Peyer's patch (tissue), 4 donors: ENCODE measurements around the gene ENG. TPM values are rescaled to one million over a fixed set of nuclear protein-coding genes. Genes with fewer than 3 reads are reported as not detected.
"Not testable (repeated sequence)": the region's sequence is repeated elsewhere in the genome, so short reads cannot be mapped to it uniquely, and the experiment has no call there.

Source experiments
- DNase-seq, 3 donors: peaks; one replicate each; pipeline ENCODE4 v3.0.0-alpha.2; 2017 to 2019
- H3K27ac ChIP-seq, 4 donors: fragments of 200-600 bp; sonication (generic); one replicate each; pipeline ENCODE4 v1.5.1; 2016 to 2019
- H3K27me3 ChIP-seq, 2 donors: fragments of 200-600 bp; sonication (generic); one replicate each; pipeline ENCODE4 v1.5.1; 2019
- H3K36me3 ChIP-seq, 3 donors: fragments of 200-600 bp; sonication (generic); one replicate each; pipeline ENCODE4 v1.5.1; 2016 to 2019
- H3K4me1 ChIP-seq, 4 donors: fragments of 200-600 bp; sonication (generic); one replicate each; pipeline ENCODE4 v1.5.1; 2016 to 2019
- H3K4me3 ChIP-seq, 4 donors: fragments of 200-600 bp; sonication (generic); 1 replicate in 3 of 4; 2 replicates in 1 of 4; pipeline ENCODE4 v1.5.1; 2016 to 2019; ENCODE audit warnings: mild to moderate bottlenecking in 1 of 4
- H3K9me3 ChIP-seq, 4 donors: fragments of 200-600 bp; sonication (generic); one replicate each; pipeline ENCODE4 v1.5.1; 2016 to 2019; ENCODE audit warnings: mild to moderate bottlenecking in 1 of 4
- POLR2A ChIP-seq, 2 donors: fragments of 450-650 bp; IDR thresholded peaks; one replicate each; pipeline ENCODE4 v1.5.1; 2017; ENCODE audit warnings: antibody characterized with exemption in 2 of 2, mild to moderate bottlenecking in 2 of 2, moderate library complexity in 2 of 2
- total RNA-seq, 4 donors: library from RNA; depleted of rRNA; stranded (reverse); fragments of >200 nt; gene quantifications; one replicate each; pipeline ENCODE4 v1.1.0, GENCODE V29; 2016
- TF ChIP-seq, protein P1 (sequence below), 6 experiments: fragments of 450-650 bp in 4 of 6; fragments of 200-600 bp in 2 of 6; sonication (generic) in 1 of 6; IDR thresholded peaks; one replicate each; pipeline ENCODE4 v1.5.1; 2017 to 2019; ENCODE audit warnings: antibody characterized with exemption in 6 of 6, mild to moderate bottlenecking in 3 of 6, moderate library complexity in 1 of 6

ENG gene
- total RNA-seq, 4 donors from 2014 or later: 7.0 to 49.5 (median 25.0) TPM

DNA sequence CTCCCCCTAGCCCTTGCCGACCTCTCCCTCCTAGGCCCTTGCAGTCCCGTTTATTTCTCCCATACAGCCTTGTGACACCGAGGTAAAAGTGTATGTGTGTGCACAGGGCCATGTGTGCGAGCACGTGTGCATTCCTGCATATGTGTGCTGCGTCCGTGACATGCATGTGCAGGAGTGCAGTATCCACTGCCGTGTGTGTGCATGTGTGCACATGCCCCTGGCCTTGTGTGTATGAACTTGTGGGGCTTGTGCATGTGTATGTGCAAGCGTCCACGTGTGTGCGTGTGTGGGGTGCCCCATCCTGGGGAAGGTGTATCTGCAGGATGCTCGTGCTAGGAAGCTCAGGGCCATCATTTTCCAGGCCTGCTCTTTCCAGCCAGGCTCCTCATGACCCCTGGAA is 16.4 kb upstream of the ENG start:
- H3K27ac ChIP-seq: no peak overlapping the region
- H3K4me3 ChIP-seq: no peak overlapping the region
- DNase-seq: no peak
- TF ChIP-seq POLR2A (IDR thresholded peaks at IDR 0.05): no peak
- TF ChIP-seq, protein P1, sequence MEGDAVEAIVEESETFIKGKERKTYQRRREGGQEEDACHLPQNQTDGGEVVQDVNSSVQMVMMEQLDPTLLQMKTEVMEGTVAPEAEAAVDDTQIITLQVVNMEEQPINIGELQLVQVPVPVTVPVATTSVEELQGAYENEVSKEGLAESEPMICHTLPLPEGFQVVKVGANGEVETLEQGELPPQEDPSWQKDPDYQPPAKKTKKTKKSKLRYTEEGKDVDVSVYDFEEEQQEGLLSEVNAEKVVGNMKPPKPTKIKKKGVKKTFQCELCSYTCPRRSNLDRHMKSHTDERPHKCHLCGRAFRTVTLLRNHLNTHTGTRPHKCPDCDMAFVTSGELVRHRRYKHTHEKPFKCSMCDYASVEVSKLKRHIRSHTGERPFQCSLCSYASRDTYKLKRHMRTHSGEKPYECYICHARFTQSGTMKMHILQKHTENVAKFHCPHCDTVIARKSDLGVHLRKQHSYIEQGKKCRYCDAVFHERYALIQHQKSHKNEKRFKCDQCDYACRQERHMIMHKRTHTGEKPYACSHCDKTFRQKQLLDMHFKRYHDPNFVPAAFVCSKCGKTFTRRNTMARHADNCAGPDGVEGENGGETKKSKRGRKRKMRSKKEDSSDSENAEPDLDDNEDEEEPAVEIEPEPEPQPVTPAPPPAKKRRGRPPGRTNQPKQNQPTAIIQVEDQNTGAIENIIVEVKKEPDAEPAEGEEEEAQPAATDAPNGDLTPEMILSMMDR (IDR thresholded peaks at IDR 0.05): no peak
- H3K9me3 ChIP-seq: no peaks in the 10 kb centered on the region
- H3K36me3 ChIP-seq: no peaks in the 10 kb centered on the region
- H3K27me3 ChIP-seq: no peaks in the 10 kb centered on the region
- peaks cover 0 to 18% (median 0%) of the 10 kb centered on the region in 4 donors for H3K4me1 ChIP-seq

DNA sequence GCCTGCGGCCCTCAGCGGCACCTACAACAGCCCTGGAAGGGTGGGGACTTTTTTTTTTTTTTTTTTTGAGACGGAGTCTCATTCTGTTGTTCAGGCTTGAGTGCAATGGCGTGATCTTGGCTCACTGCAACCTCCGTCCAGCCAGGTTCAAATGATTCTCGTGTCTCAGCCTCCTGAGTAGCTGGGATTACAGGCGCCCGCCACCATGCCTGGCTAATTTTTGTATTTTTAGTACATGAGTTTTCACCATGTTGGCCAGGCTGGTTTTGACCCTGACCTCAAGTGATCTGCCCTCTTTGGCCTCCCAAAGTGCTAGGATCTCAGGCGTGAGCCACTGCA is 15.7 kb upstream of the ENG start:
- not testable (repeated sequence) for H3K27me3 ChIP-seq, H3K9me3 ChIP-seq, H3K36me3 ChIP-seq, H3K27ac ChIP-seq, H3K4me3 ChIP-seq, DNase-seq
- H3K4me1 ChIP-seq: peaks cover 0 to 14% (median 2%) of the 10 kb centered on the region in 4 donors

DNA sequence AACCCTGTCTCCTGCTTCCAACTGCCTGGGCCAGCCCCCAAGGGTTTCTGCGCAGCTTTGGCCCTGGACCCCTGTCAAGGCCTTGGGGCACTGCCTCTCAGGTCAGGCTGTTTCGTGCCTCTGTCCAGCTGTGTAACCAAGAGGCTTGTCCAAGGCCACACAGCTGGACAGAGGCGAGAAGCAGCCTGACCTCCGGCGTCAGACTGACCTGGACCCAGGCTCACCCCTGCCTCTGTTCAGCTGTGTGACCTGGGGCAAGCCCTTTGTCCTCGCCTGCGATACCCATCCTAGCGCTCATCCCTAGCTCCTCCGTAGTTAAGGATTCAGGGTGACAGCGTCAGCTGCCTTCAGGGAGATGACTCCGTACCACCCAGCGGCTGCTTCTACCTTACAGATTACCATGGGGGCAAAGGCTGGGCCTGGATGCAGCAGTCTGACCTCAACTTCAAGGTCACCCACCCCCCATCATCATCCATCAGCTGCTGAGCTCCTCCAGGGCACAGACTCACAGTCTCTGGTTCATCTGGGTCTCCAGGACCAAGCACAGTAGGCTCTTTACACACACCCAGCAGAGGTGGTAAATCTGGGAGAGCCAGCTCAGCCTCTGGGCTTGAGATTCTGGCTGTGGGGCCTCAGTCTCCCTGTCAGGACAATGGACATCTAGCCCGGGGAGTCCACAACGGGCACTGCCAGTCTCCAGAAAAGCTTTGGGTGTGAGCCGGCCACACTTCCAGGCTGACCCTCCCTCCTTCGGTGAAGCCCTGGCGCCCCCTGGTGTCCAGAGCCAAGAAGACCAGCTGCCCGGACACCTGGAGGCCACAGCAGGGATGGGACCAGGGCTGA is 15.1 kb upstream of the ENG start:
- H3K4me1 ChIP-seq: peaks cover 0 to 11% (median 5%) of the 10 kb centered on the region in 4 donors

DNA sequence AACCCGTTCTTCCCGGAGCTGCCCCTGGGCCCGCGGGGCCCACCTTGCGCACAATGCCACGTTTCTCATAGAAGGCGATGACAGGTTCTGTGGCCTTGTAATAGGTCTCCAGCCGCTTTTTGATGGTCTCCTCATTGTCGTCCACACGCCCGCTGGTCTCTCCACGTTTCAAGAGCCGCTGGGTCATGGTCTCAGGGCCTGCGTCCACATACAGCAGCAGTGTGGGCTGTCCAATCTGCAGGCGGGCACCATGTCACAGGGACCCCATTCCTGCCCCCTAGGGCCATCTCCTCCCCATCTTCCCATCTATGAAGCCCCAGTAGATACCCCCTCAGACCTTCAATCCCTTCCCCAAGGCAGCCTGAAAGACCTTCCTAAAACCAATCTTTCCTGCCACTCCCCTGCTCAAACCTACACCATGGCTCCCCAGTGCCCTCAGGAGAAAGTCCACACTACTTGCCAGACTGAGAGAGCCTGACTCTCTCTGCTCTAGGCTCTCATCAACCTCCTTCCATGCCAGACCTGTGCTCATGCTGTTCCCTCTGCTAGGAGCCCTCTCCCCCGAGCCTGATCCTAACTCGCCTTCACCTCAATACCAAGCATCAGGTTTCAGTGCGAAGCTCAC is 13.9 kb upstream of the ENG start:
- peak overlapping the region in 1 of 4 donors; percentile 13 for H3K27ac ChIP-seq
- TF ChIP-seq POLR2A (IDR thresholded peaks at IDR 0.05): no peak
- TF ChIP-seq, protein P1 (IDR thresholded peaks at IDR 0.05): no peak

More for the DNA sequence above, 15.1 kb upstream of the ENG start:
- H3K36me3 ChIP-seq: no peaks in the 10 kb centered on the region
- TF ChIP-seq POLR2A (IDR thresholded peaks at IDR 0.05): no peak
- TF ChIP-seq, protein P1 (IDR thresholded peaks at IDR 0.05): peak; percentile 82 to 99 (median 98)
- no peaks in the 10 kb centered on the region for H3K27me3 ChIP-seq
- no peaks in the 10 kb centered on the region for H3K9me3 ChIP-seq
- H3K4me3 ChIP-seq: no peak overlapping the region
- DNase-seq: peak; percentile 85 to 94 (median 93)
- peak overlapping the region in 1 of 4 donors; percentile 13 for H3K27ac ChIP-seq

DNA sequence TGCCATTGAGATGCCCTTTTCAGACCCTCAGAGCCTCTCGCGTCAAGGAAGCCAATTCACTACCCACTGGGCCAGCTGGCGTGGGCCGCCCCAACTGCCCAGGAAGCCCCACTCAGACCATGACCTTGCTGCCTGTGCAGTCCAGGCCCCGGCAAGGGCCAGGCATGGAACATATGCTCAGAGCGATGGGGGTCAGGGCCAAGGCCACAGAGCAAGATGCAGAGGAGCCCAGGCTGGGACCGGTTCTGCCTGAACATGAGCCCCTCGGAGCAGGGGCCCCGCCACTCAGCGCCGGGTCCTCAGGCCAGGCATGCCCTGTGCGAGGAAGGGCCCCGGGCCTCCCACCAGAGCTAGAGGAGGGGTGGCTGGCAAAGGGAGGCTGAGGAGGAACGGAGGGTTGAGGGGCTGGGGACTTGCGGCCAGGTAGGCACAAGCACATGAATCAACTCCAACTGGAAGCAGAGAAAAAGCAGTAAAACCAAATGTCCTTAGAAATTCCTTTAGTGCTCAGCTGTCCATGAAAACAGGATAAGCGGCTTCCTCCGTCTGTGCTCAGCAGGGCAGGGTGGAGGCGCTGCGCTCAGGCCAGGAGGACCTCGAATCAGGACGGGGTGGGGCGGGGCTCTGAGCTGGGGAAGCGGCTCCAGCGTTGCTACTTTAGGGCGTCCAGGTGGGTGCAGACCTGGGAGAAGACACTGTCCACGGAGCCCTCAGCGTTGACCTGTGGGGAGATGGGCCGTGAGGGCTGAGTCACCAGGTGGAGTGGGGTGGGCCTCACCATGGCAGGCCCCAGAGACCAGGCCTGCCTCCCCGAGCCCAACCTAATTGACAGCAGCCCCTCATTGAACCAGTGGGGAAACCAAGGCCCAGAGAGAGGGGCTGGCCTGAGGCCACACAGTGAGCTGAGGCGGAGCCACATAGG is 13.2 kb upstream of the ENG start:
- Histone ChIP-seq H3K36me3 (no peaks in the 10 kb centered on the region), H3K4me1 (peaks cover 0 to 19% (median 7%) of the 10 kb centered on the region in 4 donors), H3K9me3 (no peaks in the 10 kb centered on the region), H3K27me3 (no peaks in the 10 kb centered on the region), H3K4me3 (no peak overlapping the region), H3K27ac (peak overlapping the region in 2 of 4 donors; percentile 12 to 40)
- no peak for DNase-seq
- no peak for TF ChIP-seq POLR2A (IDR thresholded peaks at IDR 0.05)
- TF ChIP-seq, protein P1 (IDR thresholded peaks at IDR 0.05): no peak

More for the DNA sequence above, 13.9 kb upstream of the ENG start:
- Histone ChIP-seq H3K36me3 (no peaks in the 10 kb centered on the region), H3K27me3 (no peaks in the 10 kb centered on the region), H3K4me1 (peaks cover 0 to 13% (median 3%) of the 10 kb centered on the region in 4 donors), H3K4me3 (no peak overlapping the region), H3K9me3 (no peaks in the 10 kb centered on the region)
- no peak for DNase-seq
